CD8-positive, alpha-beta memory T cell (primary cell): ENCODE data around the gene CCDC148. TPM values are rescaled to one million over a fixed set of nuclear protein-coding genes. Genes with fewer than 3 reads are reported as not detected.
"Not testable (repeated sequence)": the region's sequence is repeated elsewhere in the genome, so short reads cannot be mapped to it uniquely, and the experiment has no call there.

Experiments
- CTCF ChIA-PET: fragments of 350-600 bp; sonication (Branson Sonifier 250); formaldehyde crosslinking; loops from one replicate; lab custom pipeline; 2021; ENCODE audit warnings: antibody characterized with exemption; lab: Charles Lee
- POLR2A ChIA-PET: fragments of 350-600 bp; sonication (Branson Sonifier 250); formaldehyde crosslinking; loops from one replicate; lab custom pipeline; 2021; ENCODE audit warnings: antibody characterized with exemption; lab: Charles Lee
- DNase-seq, 5 donors: peaks; one replicate each; pipeline versions ENCODE4 v3.0.0 to v3.0.0-alpha.2; 2020 to 2022; ENCODE audit warnings: mixed read lengths in 1 of 5
- H3K27ac ChIP-seq: one replicate; pipeline ENCODE4 v1.7.0; 2013; ENCODE audit warnings: low read depth, mild to moderate bottlenecking, low read length, moderate library complexity
- H3K27me3 ChIP-seq: 2 replicates; pipeline ENCODE4 v1.7.0; 2013; ENCODE audit warnings: low read length, mild to moderate bottlenecking; ENCODE audit not compliant: insufficient read depth, poor library complexity, severe bottlenecking
- H3K36me3 ChIP-seq: 2 replicates; pipeline ENCODE4 v1.7.0; 2013; ENCODE audit warnings: mild to moderate bottlenecking, low read length, moderate library complexity; ENCODE audit not compliant: insufficient read depth
- H3K4me1 ChIP-seq: 2 replicates; pipeline ENCODE4 v1.7.0; 2013; ENCODE audit warnings: mild to moderate bottlenecking, low read length, moderate library complexity; ENCODE audit not compliant: insufficient read depth
- H3K4me3 ChIP-seq: 2 replicates; pipeline ENCODE4 v1.7.0; 2013; ENCODE audit warnings: mild to moderate bottlenecking, low read length
- H3K9me3 ChIP-seq: 2 replicates; pipeline ENCODE4 v1.7.0; 2013; ENCODE audit warnings: mild to moderate bottlenecking, low read length
- H3K27ac Mint-ChIP-seq, 8 donors: one replicate each; pipeline ENCODE4 v1.8.0; 2020 to 2021; ENCODE audit warnings: mixed read lengths in 8 of 8, mild to moderate bottlenecking in 6 of 8, inconsistent platforms in 3 of 8, moderate library complexity in 3 of 8
- H3K27me3 Mint-ChIP-seq, 2 donors: one replicate each; pipeline ENCODE4 v1.8.0; 2020 to 2021; ENCODE audit warnings: mixed read lengths in 2 of 2, mild to moderate bottlenecking in 1 of 2, moderate library complexity in 1 of 2
- H3K36me3 Mint-ChIP-seq, 3 donors: one replicate each; pipeline ENCODE4 v1.8.0; 2020 to 2021; ENCODE audit warnings: mixed read lengths in 3 of 3, inconsistent platforms in 1 of 3, mild to moderate bottlenecking in 1 of 3
- H3K4me1 Mint-ChIP-seq, 3 donors: one replicate each; pipeline ENCODE4 v1.8.0; 2020 to 2021; ENCODE audit warnings: mixed read lengths in 3 of 3, inconsistent platforms in 1 of 3, mild to moderate bottlenecking in 1 of 3
- H3K4me3 Mint-ChIP-seq, 7 donors: one replicate each; pipeline ENCODE4 v1.8.0; 2020 to 2021; ENCODE audit warnings: mixed read lengths in 7 of 7, mild to moderate bottlenecking in 6 of 7, moderate library complexity in 4 of 7, inconsistent platforms in 2 of 7
- H3K9me3 Mint-ChIP-seq, 5 donors: one replicate each; pipeline ENCODE4 v1.8.0; 2020 to 2022; ENCODE audit warnings: mixed read lengths in 5 of 5, mild to moderate bottlenecking in 3 of 5, moderate library complexity in 2 of 5, inconsistent platforms in 1 of 5
- polyA plus RNA-seq: library from polyadenylated mRNA; unstranded; fragments of 300-500 nt; fragmentation: Illumina TruSeq; gene quantifications from one replicate; pipeline ENCODE4 v1.2.3, GENCODE V29; 2021
- total RNA-seq, 2 experiments: library from RNA; stranded (reverse); gene quantifications; one replicate each; pipeline ENCODE4 v1.2.3, GENCODE V29; 2021

The CCDC148 gene
- total and polyA plus RNA-seq, 3 experiments from 2014 or later: 0.40 TPM; not detected in 2

DNA sequence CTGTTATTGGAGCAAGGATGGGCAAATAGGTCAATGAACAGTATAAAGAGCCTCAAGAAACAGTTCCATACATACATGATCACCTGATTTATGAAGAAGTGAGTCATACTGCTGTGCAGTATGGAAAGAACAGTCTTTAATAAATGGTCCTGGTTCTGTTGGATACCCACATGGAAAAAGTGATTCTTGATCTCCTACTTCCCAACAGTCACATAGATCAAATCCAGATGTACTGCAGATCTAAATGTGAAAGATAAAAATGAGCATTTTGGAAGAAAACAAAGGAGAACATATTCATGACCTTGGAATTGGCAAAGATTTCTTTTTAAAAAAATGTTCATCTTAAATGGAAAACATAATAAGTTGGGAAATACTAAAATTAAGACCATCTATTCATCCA is 75.8 kb downstream of the CCDC148 start:
- H3K27me3 ChIP-seq: no peaks in the 10 kb centered on the region
- H3K27me3 Mint-ChIP-seq: peaks cover 12% of the 10 kb centered on the region in 2 donors
- no peaks in the 10 kb centered on the region for H3K4me1 Mint-ChIP-seq
- H3K27ac Mint-ChIP-seq: no peak overlapping the region
- no peaks in the 10 kb centered on the region for H3K36me3 Mint-ChIP-seq
- no peaks in the 10 kb centered on the region for H3K36me3 ChIP-seq
- H3K4me1 ChIP-seq: no peaks in the 10 kb centered on the region
- H3K4me3 Mint-ChIP-seq: no peak overlapping the region
- POLR2A ChIA-PET: no interaction called here
- DNase-seq: no peak
- H3K9me3 Mint-ChIP-seq: no peaks in the 10 kb centered on the region
- CTCF ChIA-PET: no interaction called here
- no peak overlapping the region for H3K4me3 ChIP-seq
- no peaks in the 10 kb centered on the region for H3K9me3 ChIP-seq
- H3K27ac ChIP-seq: no peak overlapping the region

DNA sequence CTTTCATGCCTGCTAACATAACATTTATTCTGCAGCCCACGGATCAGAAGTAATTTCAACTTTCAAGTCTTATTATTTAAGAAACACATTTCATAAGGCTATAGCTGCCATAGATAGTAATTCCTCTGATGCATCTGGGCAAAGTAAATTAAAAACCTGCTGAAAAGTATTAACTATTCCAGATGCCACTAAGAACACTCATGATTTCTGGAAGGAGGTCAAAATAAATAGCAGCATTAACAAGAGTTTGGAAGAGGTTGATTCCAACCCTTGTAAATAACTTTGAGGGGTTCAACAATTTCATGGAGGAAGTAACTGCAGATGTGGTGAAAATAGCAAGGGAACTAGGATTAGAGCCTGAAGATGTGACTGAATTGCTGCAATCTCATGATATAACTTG is 77.6 kb downstream of the CCDC148 start:
- DNase-seq: no peak
- Mint-ChIP-seq H3K9me3 (no peaks in the 10 kb centered on the region), H3K27me3 (peaks cover 9 to 12% of the 10 kb centered on the region in 2 donors), H3K4me1 (no peaks in the 10 kb centered on the region), H3K27ac (no peak overlapping the region), H3K4me3 (no peak overlapping the region), H3K36me3 (no peaks in the 10 kb centered on the region)
- CTCF ChIA-PET: no interaction called here
- Histone ChIP-seq H3K4me1 (no peaks in the 10 kb centered on the region), H3K9me3 (no peaks in the 10 kb centered on the region), H3K27me3 (no peaks in the 10 kb centered on the region), H3K4me3 (no peak overlapping the region), H3K36me3 (no peaks in the 10 kb centered on the region), H3K27ac (no peak overlapping the region)
- POLR2A ChIA-PET: no interaction called here

DNA sequence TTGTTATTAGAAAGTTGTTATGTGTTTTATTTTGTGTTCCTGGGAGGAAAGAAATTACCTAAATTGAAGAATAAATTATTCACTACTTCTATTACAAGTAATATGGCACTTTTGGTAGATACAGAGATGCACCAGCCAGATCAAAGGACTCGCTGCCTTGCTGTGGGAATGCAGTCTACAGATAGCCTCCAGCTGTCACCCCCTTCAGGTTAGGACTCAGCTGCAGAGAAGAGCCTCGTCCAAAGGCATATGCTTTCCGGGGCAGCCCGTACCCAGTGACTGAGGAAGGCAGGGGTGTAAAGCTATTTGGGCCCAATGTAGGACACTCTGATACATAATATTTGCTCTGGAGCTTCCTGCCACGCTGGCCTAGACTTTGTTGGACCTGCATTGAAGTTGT is 90.2 kb downstream of the CCDC148 start:
- DNase-seq: no peak
- H3K4me1 ChIP-seq: no peaks in the 10 kb centered on the region
- Mint-ChIP-seq H3K9me3 (peaks cover 0 to 5% (median 3%) of the 10 kb centered on the region in 5 donors), H3K4me3 (no peak overlapping the region), H3K27ac (no peak overlapping the region), H3K36me3 (no peaks in the 10 kb centered on the region), H3K4me1 (no peaks in the 10 kb centered on the region), H3K27me3 (no peaks in the 10 kb centered on the region)
- POLR2A ChIA-PET: no interaction called here
- CTCF ChIA-PET: no interaction called here
- H3K27ac ChIP-seq: no peak overlapping the region
- H3K36me3 ChIP-seq: no peaks in the 10 kb centered on the region
- no peak overlapping the region for H3K4me3 ChIP-seq
- no peaks in the 10 kb centered on the region for H3K27me3 ChIP-seq
- H3K9me3 ChIP-seq: no peaks in the 10 kb centered on the region

DNA sequence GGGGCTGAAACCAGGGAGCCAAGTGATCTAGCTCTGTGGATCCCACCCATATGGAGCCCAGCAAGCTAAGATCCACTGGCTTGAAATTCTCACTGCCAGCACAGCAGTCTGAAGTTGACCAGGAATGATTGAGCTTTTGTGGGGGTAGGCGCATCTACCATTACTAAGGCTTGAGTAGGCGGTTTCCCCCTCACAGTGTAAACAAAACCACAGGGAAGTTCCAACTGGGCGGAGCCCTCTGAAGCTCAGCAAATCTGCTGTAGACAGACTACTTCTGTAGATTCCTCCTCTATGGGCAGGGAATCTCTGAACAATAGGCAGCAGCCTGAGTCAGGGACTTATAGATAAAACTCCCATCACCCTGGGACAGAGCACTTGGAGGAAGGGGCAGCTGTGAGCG is 96.7 kb downstream of the CCDC148 start:
- no peak for DNase-seq
- Mint-ChIP-seq H3K36me3 (peaks cover 0 to 1% (median 0%) of the 10 kb centered on the region in 3 donors), H3K4me1 (no peaks in the 10 kb centered on the region), H3K27ac (no peak overlapping the region), H3K27me3 (no peaks in the 10 kb centered on the region), H3K9me3 (peaks cover 0 to 7% (median 4%) of the 10 kb centered on the region in 5 donors), H3K4me3 (no peak overlapping the region)
- H3K9me3 ChIP-seq: no peaks in the 10 kb centered on the region
- H3K27ac ChIP-seq: no peak overlapping the region
- H3K4me3 ChIP-seq: no peak overlapping the region
- no peaks in the 10 kb centered on the region for H3K27me3 ChIP-seq
- H3K4me1 ChIP-seq: no peaks in the 10 kb centered on the region
- no peaks in the 10 kb centered on the region for H3K36me3 ChIP-seq
- POLR2A ChIA-PET: no interaction called here
- CTCF ChIA-PET: no interaction called here

DNA sequence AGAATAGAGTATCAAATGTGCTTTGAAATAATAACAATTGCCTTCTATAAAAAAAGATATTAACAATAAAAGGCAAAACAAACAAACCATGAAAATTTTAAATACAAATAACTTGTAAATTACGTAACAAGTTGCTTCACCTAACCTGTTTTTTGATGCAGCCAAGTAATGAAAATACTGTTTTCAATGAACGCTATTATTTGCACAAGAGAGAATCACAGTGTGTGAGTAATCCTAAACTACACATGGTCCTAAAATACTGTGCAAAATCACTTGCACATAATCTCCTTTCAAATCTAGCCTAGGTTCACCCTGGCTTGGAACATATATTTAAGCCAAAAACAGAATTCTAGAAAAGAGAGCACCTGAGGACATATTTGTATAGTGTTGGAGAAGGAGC is 98.9 kb downstream of the CCDC148 start:
- Mint-ChIP-seq H3K9me3 (peaks cover 0 to 6% (median 2%) of the 10 kb centered on the region in 5 donors), H3K4me3 (no peak overlapping the region), H3K4me1 (no peaks in the 10 kb centered on the region), H3K27me3 (no peaks in the 10 kb centered on the region), H3K27ac (no peak overlapping the region), H3K36me3 (peaks cover 0 to 1% (median 0%) of the 10 kb centered on the region in 3 donors)
- Histone ChIP-seq H3K36me3 (no peaks in the 10 kb centered on the region), H3K4me3 (no peak overlapping the region), H3K4me1 (no peaks in the 10 kb centered on the region), H3K9me3 (no peaks in the 10 kb centered on the region), H3K27me3 (no peaks in the 10 kb centered on the region), H3K27ac (no peak overlapping the region)
- ChIA-PET POLR2A (no interaction called here), CTCF (no interaction called here)
- DNase-seq: no peak

DNA sequence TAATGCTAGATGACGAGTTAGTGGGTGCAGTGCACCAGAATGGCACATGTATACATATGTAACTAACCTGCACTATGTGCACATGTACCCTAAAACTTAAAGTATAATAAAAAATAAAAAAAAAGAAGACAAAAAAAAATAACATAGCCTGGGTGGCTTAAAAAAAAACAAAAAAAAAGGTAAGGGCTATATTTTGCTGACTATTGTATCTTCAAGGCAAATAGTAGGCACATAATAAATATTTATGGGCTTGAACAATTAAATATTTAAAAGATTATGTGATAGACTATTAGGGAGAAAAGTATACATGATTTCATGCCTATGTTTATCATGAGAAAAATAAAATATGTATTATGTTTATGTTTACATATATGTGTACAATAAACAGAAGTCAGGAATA is 99.4 kb downstream of the CCDC148 start:
- H3K27ac Mint-ChIP-seq: no peak overlapping the region
- peaks cover 0 to 6% (median 2%) of the 10 kb centered on the region in 5 donors for H3K9me3 Mint-ChIP-seq
- DNase-seq: no peak
- Histone ChIP-seq H3K9me3 (no peaks in the 10 kb centered on the region), H3K27ac (no peak overlapping the region), H3K27me3 (no peaks in the 10 kb centered on the region), H3K4me3 (no peak overlapping the region), H3K36me3 (no peaks in the 10 kb centered on the region), H3K4me1 (no peaks in the 10 kb centered on the region)
- peaks cover 0 to 1% (median 0%) of the 10 kb centered on the region in 3 donors for H3K36me3 Mint-ChIP-seq
- CTCF ChIA-PET: no interaction called here
- POLR2A ChIA-PET: no interaction called here
- H3K4me1 Mint-ChIP-seq: no peaks in the 10 kb centered on the region
- no peaks in the 10 kb centered on the region for H3K27me3 Mint-ChIP-seq
- H3K4me3 Mint-ChIP-seq: no peak overlapping the region

DNA sequence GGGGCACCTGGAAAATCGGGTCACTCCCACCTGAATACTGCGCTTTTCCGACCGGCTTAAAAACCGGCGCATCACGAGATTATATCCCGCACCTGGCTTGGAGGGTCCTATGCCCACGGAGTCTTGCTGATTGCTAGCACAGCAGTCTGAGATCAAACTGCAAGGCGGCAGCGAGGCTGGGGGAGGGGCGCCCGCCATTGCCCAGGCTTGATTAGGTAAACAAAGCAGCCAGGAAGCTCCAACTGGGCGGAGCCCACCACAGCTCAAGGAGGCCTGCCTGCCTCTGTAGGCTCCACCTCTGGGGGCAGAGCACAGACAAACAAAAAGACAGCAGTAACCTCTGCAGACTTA is 105.1 kb downstream of the CCDC148 start:
- H3K27me3 Mint-ChIP-seq, CTCF ChIA-PET, POLR2A ChIA-PET, DNase-seq, H3K4me1 Mint-ChIP-seq, H3K36me3 Mint-ChIP-seq, H3K27ac Mint-ChIP-seq, H3K4me3 Mint-ChIP-seq, H3K27me3 ChIP-seq, H3K4me1 ChIP-seq, H3K9me3 ChIP-seq, H3K36me3 ChIP-seq, H3K9me3 Mint-ChIP-seq, H3K4me3 ChIP-seq, H3K27ac ChIP-seq: not testable (repeated sequence)

DNA sequence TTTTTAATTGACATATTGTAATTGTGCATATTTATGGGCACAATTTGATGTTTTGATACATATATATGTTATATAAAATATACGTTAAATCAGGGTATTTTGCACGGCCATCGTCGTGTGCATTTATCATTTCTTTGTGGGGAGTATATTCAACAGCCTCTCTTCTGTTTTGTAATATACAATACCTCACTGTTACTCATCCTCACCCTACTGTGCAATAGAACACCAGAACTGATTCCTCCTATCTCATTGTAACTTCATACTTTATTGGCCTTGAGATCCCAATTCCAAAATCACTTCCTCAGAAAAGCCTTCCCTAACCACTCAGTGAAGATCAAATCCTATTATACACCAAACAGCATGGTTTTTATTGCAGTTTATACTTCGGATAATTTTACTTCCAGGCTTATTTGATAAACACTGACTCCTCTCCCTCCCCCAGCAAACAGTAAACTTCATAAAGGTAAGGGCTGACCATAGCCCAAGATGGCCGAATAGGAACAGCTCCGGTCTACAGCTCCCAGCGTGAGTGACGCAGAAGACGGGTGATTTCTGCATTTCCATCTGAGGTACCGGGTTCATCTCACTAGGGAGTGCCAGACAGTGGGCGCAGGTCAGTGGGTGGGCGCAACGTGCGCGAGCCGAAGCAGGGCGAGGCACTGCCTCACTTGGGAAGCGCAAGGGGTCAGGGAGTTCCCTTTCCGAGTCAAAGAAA is 105.6 kb downstream of the CCDC148 start:
- POLR2A ChIA-PET, H3K27me3 ChIP-seq, H3K4me1 ChIP-seq, H3K4me3 ChIP-seq, CTCF ChIA-PET, H3K27me3 Mint-ChIP-seq, H3K27ac Mint-ChIP-seq, H3K4me1 Mint-ChIP-seq, H3K27ac ChIP-seq, H3K36me3 ChIP-seq, H3K9me3 Mint-ChIP-seq, DNase-seq, H3K9me3 ChIP-seq, H3K4me3 Mint-ChIP-seq, H3K36me3 Mint-ChIP-seq: not testable (repeated sequence)
